Suprapubic skin (tissue), 4 donors: Measurements from ENCODE around the gene LGALS7. TPM values are rescaled to one million over a fixed set of nuclear protein-coding genes. Genes with fewer than 3 reads are reported as not detected.

ENCODE experiments used
- DNase-seq, 2 donors: peaks; one replicate each; pipeline ENCODE4 v3.0.0-alpha.2; 2019; ENCODE audit warnings: low spot score in 2 of 2
- H3K27ac ChIP-seq: fragments of 200-600 bp; sonication (generic); one replicate; pipeline ENCODE4 v1.5.1; 2019
- H3K27me3 ChIP-seq: fragments of 200-600 bp; sonication (generic); one replicate; pipeline ENCODE4 v1.5.1; 2019
- H3K36me3 ChIP-seq: fragments of 200-600 bp; sonication (generic); one replicate; pipeline ENCODE4 v1.5.1; 2019
- H3K4me1 ChIP-seq: fragments of 200-600 bp; sonication (generic); one replicate; pipeline ENCODE4 v1.5.1; 2019
- H3K4me3 ChIP-seq: fragments of 200-600 bp; sonication (generic); one replicate; pipeline ENCODE4 v1.5.1; 2019; ENCODE audit warnings: mild to moderate bottlenecking
- H3K9me3 ChIP-seq: fragments of 200-600 bp; sonication (generic); one replicate; pipeline ENCODE4 v1.5.1; 2019
- CTCF ChIP-seq, 2 donors: fragments of 200-600 bp in 1 of 2; fragments of 450-650 bp in 1 of 2; sonication (generic) in 1 of 2; IDR thresholded peaks; one replicate each; pipeline ENCODE4 v1.5.1; 2016 to 2019; ENCODE audit warnings: antibody characterized with exemption in 2 of 2, mild to moderate bottlenecking in 1 of 2, moderate library complexity in 1 of 2
- EP300 ChIP-seq: sonication (generic); formaldehyde crosslinking; IDR thresholded peaks from one replicate; pipeline ENCODE4 v1.6.1; 2017; ENCODE audit warnings: antibody characterized with exemption
- POLR2A ChIP-seq, 2 donors: fragments of 450-650 bp; IDR thresholded peaks; one replicate each; pipeline ENCODE4 v1.6.1; 2017; ENCODE audit warnings: antibody characterized with exemption in 2 of 2, mild to moderate bottlenecking in 2 of 2, moderate library complexity in 2 of 2
- POLR2AphosphoS5 ChIP-seq, 3 donors: sonication (generic); formaldehyde crosslinking; IDR thresholded peaks; one replicate each; pipeline ENCODE4 v1.6.1; 2017; ENCODE audit warnings: antibody characterized with exemption in 3 of 3
- WGBS: methylation state at CpG from one replicate; pipeline ENCODE4 v1.1.5; 2018; 5-methylcytosine and 5-hydroxymethylcytosine counted together
- total RNA-seq, 4 donors: library from RNA; depleted of rRNA; stranded (reverse); fragments of >200 nt; gene quantifications; one replicate each; pipeline ENCODE4 v1.1.0, GENCODE V29; 2016

LGALS7 gene
- total RNA-seq, 4 donors from 2014 or later, result 51.3 to 1,491 (median 446) TPM

DNA sequence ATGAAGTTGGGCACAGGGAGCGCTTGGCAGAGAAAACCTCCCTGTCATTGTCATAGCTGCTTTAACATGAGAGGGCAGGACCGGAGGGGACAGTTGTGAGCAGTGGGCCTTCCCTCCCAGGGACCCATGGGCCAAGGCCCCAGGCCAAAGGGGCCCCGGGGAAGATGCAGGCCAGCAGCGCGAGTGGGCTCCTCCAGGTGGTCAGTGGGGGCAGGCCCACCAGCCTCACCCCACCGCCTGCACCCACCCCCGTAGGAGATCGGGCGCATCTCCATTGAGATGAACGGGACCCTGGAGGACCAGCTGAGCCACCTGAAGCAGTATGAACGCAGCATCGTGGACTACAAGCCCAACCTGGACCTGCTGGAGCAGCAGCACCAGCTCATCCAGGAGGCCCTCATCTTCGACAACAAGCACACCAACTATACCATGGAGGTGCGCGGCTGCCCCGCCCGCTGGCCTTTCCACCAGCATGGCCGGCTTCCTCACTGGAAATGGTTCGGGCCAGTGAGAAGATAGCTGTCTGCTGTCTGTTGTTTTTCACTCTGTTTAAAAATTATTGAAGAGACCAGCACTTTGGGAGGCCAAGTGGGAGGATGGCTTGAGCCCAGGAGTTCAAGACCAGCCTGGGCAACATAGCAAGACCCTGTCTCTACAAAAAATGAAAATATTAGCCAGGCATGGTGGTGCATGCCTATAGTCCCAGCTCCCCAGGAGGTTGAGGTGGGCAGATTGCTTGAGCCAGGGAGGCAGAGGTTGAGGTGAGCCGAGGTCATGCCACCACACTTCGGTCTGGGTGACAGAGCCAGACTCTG is 47.6 kb downstream of the LGALS7 start:
- Histone ChIP-seq H3K27ac (no peak overlapping the region), H3K9me3 (no peaks in the 10 kb centered on the region), H3K36me3 (peaks cover 95% of the 10 kb centered on the region), H3K4me3 (no peak overlapping the region), H3K27me3 (no peaks in the 10 kb centered on the region), H3K4me1 (peaks cover 11% of the 10 kb centered on the region)
- no peak for TF ChIP-seq CTCF (IDR thresholded peaks at IDR 0.05)
- 91% methylated on average over 9 of the region's 21 CpGs for WGBS
- DNase-seq, result no peak

DNA sequence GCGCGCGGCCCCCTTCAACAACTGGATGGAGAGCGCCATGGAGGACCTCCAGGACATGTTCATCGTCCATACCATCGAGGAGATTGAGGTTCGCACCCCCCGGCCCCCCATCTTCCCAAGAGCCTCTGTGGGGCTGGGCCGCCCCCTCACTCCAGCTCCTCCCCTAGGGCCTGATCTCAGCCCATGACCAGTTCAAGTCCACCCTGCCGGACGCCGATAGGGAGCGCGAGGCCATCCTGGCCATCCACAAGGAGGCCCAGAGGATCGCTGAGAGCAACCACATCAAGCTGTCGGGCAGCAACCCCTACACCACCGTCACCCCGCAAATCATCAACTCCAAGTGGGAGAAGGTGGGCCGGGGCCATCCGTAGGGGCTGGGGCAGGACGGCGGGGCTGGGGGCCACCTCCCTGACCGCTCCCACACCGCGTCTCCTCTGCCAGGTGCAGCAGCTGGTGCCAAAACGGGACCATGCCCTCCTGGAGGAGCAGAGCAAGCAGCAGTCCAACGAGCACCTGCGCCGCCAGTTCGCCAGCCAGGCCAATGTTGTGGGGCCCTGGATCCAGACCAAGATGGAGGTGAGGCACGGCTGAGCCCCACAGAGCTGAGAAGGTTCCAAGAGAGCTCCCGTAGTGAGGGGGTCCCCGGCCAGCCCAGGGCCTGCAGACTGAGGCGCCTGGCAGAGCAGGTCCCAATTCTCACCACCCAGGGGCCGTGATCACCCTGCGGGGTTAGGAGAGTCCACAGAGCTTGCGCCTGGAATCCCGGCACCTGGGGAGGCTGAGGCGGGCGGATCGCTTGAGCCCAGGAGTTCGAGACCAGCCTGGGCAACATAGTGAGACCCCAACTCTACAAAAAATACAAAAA is 49.1 kb downstream of the LGALS7 start:
- Histone ChIP-seq H3K4me3 (no peak overlapping the region), H3K27ac (no peak overlapping the region), H3K27me3 (no peaks in the 10 kb centered on the region), H3K9me3 (no peaks in the 10 kb centered on the region), H3K36me3 (peaks cover 99% of the 10 kb centered on the region), H3K4me1 (peaks cover 21% of the 10 kb centered on the region)
- DNase-seq, result no peak
- no peak for TF ChIP-seq POLR2A (IDR thresholded peaks at IDR 0.05)
- no peak for TF ChIP-seq EP300
- TF ChIP-seq CTCF (IDR thresholded peaks at IDR 0.05), result no peak
- TF ChIP-seq POLR2AphosphoS5 (IDR thresholded peaks at IDR 0.05), result no peak
- 96% methylated on average over 14 of the region's 42 CpGs for WGBS

DNA sequence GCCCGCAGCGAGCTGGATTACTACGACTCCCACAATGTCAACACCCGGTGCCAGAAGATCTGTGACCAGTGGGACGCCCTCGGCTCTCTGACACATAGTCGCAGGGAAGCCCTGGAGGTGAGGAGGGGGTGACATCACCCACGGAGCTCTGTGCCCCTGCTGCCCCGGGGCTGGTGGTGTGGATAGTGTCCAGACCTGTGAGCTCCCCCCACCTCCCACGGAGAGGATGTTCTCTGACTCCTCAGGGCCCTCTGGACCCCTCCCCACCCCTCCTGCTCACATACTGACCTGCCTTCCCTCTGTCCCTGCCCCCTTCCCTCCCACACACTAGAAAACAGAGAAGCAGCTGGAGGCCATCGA is 49.7 kb downstream of the LGALS7 start:
- H3K4me3 ChIP-seq, result no peak overlapping the region
- no peaks in the 10 kb centered on the region for H3K27me3 ChIP-seq
- WGBS, result 69% methylated on average over 5 of the region's 11 CpGs
- no peak overlapping the region for H3K27ac ChIP-seq
- no peaks in the 10 kb centered on the region for H3K9me3 ChIP-seq
- peaks cover 99% of the 10 kb centered on the region for H3K36me3 ChIP-seq
- no peak for DNase-seq
- TF ChIP-seq EP300 (no peak), POLR2AphosphoS5 (IDR thresholded peaks at IDR 0.05) (no peak)
- H3K4me1 ChIP-seq, result peaks cover 25% of the 10 kb centered on the region

DNA sequence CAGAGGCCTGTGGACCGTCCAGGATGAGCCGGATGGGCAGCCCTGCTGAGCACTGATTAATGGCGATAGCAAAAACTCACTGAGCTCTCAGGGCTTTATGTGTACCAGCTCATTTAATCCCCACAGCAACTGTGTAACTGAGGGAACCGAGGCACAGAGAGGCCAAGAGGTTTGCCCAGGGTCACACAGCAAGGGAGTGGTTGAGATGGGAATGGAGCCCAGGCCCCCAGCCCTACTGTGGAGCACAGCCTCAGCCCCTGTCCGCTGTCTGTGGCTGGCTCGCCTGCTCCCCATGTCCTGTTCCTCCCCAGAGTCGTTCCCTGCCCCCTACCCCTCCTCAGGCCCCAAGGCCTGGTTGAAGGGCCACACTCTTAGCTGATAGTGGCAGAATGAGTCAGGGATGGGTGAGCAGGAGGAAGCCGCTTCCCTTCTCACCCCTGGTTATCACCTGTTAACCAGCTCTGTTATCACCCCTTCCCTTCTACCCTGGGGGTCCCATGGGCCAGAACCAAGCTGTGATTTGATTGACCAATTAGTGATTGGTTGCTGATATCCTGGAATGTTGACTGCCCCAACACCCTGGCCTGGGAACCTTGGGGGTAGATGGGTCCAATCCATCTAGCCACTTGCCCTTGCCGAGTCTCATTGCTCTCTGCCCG is 50.2 kb downstream of the LGALS7 start:
- WGBS, result 87% methylated on average over 6 of the region's 10 CpGs
- no peak for DNase-seq
- peaks cover 99% of the 10 kb centered on the region for H3K36me3 ChIP-seq
- no peaks in the 10 kb centered on the region for H3K27me3 ChIP-seq
- peaks cover 29% of the 10 kb centered on the region for H3K4me1 ChIP-seq
- H3K4me3 ChIP-seq, result no peak overlapping the region
- TF ChIP-seq CTCF (IDR thresholded peaks at IDR 0.05), result no peak
- no peak for TF ChIP-seq EP300
- no peak for TF ChIP-seq POLR2A (IDR thresholded peaks at IDR 0.05)
- no peak for TF ChIP-seq POLR2AphosphoS5 (IDR thresholded peaks at IDR 0.05)
- no peaks in the 10 kb centered on the region for H3K9me3 ChIP-seq
- H3K27ac ChIP-seq, result no peak overlapping the region

GRCh38 chr19:38721979-38722773 is 51.1 kb downstream of the LGALS7 start:
- TF ChIP-seq CTCF (IDR thresholded peaks at IDR 0.05), result no peak
- TF ChIP-seq EP300, result no peak
- TF ChIP-seq POLR2AphosphoS5 (IDR thresholded peaks at IDR 0.05), result no peak
- TF ChIP-seq POLR2A (IDR thresholded peaks at IDR 0.05), result no peak
- Histone ChIP-seq H3K4me1 (peaks cover 29% of the 10 kb centered on the region), H3K36me3 (peaks cover 99% of the 10 kb centered on the region), H3K27me3 (no peaks in the 10 kb centered on the region), H3K27ac (peak overlapping the region; percentile 50), H3K4me3 (no peak overlapping the region), H3K9me3 (no peaks in the 10 kb centered on the region)
- DNase-seq, result no peak
- WGBS, result 77% methylated on average over 8 of the region's 17 CpGs
